Mucosa of descending colon (tissue), 3 donors: ENCODE measurements around the gene LRFN5. TPM values are rescaled to one million over a fixed set of nuclear protein-coding genes. Genes with fewer than 3 reads are reported as not detected.
"Not testable (repeated sequence)": the region's sequence is repeated elsewhere in the genome, so short reads cannot be mapped to it uniquely, and the experiment has no call there.

Experiments used
- ATAC-seq: fragments of 200-7000 bp; cut with Tn5 transposase; one replicate; pipeline ENCODE4 v1.9.1; 2020; ENCODE audit warnings: mild to moderate bottlenecking, moderate library complexity
- DNase-seq, 3 donors: peaks; one replicate each; pipeline ENCODE4 v3.0.0-alpha.2; 2020
- H3K36me3 ChIP-seq: fragments of 200-600 bp; one replicate; pipeline ENCODE4 v1.8.0; 2021; ENCODE audit warnings: low read depth, mild to moderate bottlenecking
- H3K4me1 ChIP-seq: fragments of 200-600 bp; one replicate; pipeline ENCODE4 v1.8.0; 2021; ENCODE audit warnings: low read depth, mild to moderate bottlenecking
- H3K4me3 ChIP-seq: fragments of 200-600 bp; one replicate; pipeline ENCODE4 v1.8.0; 2021; ENCODE audit warnings: mild to moderate bottlenecking
- H3K9me3 ChIP-seq: fragments of 200-600 bp; one replicate; pipeline ENCODE4 v1.8.0; 2021; ENCODE audit warnings: mild to moderate bottlenecking
- intact Hi-C, 2 donors: fragments of 100-400 bp; cut with DNase I in 1 of 2; cut with micrococcal nuclease in 1 of 2; formaldehyde crosslinking; loops; one replicate each; pipeline versions ENCODE4 v1.11.0 to v1.11.1; 2022; cut with DNase I, micrococcal nuclease
- total RNA-seq, 3 donors: library from RNA; stranded (reverse); fragmentation: NEBNext Ultra II Directional in 2 of 3; extraction: Animal tissue kit (Norgen Biotek cat#: 25700) in 2 of 3; gene quantifications; one replicate each; pipeline versions ENCODE4 v1.2.1 to v1.2.4, GENCODE V29; 2021 to 2023
- TF ChIP-seq, protein P1 (sequence below): fragments of 200-600 bp; IDR thresholded peaks from one replicate; pipeline ENCODE4 v1.8.0; 2022; ENCODE audit warnings: antibody characterized with exemption, mild to moderate bottlenecking
- donor health status: DM: no; HTN: no; CAD: no; lungs with moderate emphysema.
- donor health status: DM: no; HTN: no; CAD: no.
- donor health status: DM: no; HTN: yes; CAD: no.

Gene LRFN5
- total RNA-seq, 3 donors from 2014 or later = 0.49 to 4.1 (median 0.55) TPM

DNA sequence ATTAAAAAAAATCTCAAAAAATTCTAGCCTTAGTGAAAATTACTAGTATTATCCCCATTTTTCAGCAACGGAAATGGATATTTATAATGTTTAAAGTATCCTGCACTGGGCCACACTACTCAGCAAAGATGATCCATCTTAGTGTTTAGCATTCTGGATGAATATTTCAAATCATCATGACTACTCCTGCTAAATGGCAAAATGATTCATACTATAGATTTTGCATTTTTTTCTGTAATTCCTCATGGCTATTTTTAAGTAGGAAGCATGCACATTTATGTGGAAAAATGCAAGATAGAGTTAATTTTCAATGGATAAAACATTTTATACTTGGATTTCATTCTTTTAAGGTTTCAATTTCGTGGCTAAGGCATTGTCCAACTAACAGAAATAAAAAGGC lies 59.6 kb downstream of the LRFN5 start:
- DNase-seq = no peak
- ATAC-seq = no peak
- Histone ChIP-seq H3K4me1 (no peaks in the 10 kb centered on the region), H3K36me3 (no peaks in the 10 kb centered on the region), H3K4me3 (no peak overlapping the region), H3K9me3 (no peaks in the 10 kb centered on the region)
- intact Hi-C loops = no loop called here
- TF ChIP-seq, protein P1, sequence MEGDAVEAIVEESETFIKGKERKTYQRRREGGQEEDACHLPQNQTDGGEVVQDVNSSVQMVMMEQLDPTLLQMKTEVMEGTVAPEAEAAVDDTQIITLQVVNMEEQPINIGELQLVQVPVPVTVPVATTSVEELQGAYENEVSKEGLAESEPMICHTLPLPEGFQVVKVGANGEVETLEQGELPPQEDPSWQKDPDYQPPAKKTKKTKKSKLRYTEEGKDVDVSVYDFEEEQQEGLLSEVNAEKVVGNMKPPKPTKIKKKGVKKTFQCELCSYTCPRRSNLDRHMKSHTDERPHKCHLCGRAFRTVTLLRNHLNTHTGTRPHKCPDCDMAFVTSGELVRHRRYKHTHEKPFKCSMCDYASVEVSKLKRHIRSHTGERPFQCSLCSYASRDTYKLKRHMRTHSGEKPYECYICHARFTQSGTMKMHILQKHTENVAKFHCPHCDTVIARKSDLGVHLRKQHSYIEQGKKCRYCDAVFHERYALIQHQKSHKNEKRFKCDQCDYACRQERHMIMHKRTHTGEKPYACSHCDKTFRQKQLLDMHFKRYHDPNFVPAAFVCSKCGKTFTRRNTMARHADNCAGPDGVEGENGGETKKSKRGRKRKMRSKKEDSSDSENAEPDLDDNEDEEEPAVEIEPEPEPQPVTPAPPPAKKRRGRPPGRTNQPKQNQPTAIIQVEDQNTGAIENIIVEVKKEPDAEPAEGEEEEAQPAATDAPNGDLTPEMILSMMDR = no peak

DNA sequence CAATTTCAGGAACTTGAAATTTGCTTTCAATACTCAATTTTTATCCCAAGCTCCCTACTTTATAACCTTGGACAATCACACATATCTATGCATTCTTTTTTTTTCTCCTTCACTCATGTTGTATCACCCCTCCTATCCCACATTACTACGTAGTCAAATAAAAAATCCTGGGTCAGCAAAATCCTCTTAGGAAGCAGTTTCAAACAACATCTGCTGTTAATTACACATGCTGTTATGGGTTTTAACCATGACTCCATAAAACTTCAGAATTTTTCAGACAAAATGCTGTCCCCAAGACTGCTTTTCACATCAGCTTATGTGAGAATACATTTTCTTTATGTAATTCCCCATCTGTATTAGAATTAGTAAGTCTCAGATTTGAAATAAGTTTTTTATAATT lies 61.7 kb downstream of the LRFN5 start:
- H3K4me1 ChIP-seq = no peaks in the 10 kb centered on the region
- ATAC-seq (no peak), DNase-seq (no peak)
- intact Hi-C loops = no loop called here
- H3K36me3 ChIP-seq = no peaks in the 10 kb centered on the region
- TF ChIP-seq, protein P1 = no peak
- H3K4me3 ChIP-seq = no peak overlapping the region
- H3K9me3 ChIP-seq = peaks cover 3% of the 10 kb centered on the region

GRCh38 chr14:41673601-41674000 lies 66.9 kb downstream of the LRFN5 start:
- ATAC-seq, H3K4me3 ChIP-seq, H3K36me3 ChIP-seq, intact Hi-C loops, H3K9me3 ChIP-seq, H3K4me1 ChIP-seq: not testable (repeated sequence)
- peak in 1 of 3 donors; percentile 40 for DNase-seq

- ATAC-seq, intact Hi-C loops, H3K4me1 ChIP-seq, H3K4me3 ChIP-seq, H3K36me3 ChIP-seq: not testable (repeated sequence)
- peaks cover 11% of the 10 kb centered on the region for H3K9me3 ChIP-seq
- peak in 1 of 3 donors; percentile 39 for DNase-seq
Measured at GRCh38 chr14:41674511-41674971, 67.9 kb downstream of the LRFN5 start.

DNA sequence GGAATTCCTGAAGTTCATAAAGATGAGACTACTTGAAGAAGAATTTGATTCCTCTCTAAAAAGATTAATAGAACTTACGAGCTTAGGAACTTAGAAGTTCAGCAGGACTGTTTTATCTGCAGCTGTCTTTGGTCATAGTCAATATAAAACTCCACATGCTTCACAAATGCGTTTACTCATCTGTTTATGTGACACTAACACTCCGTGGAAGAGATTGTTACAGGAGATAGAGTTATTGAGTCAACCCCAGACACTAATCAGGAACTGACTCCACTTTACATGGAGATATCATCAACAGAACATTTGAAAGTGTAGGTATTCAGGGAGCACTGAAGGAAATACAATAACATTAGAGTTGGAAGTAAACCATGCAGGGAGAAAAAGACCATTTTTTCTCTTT lies 92.8 kb downstream of the LRFN5 start:
- Histone ChIP-seq H3K4me1 (no peaks in the 10 kb centered on the region), H3K36me3 (no peaks in the 10 kb centered on the region), H3K9me3 (peaks cover 12% of the 10 kb centered on the region), H3K4me3 (no peak overlapping the region)
- DNase-seq = no peak
- TF ChIP-seq, protein P1 = no peak
- ATAC-seq = no peak
- intact Hi-C loops = no loop called here

- DNase-seq (no peak), ATAC-seq (no peak)
- H3K36me3 ChIP-seq = no peaks in the 10 kb centered on the region
- intact Hi-C loops = no loop called here
- TF ChIP-seq, protein P1 = no peak
- peaks cover 18% of the 10 kb centered on the region for H3K9me3 ChIP-seq
- H3K4me1 ChIP-seq = no peaks in the 10 kb centered on the region
- H3K4me3 ChIP-seq = no peak overlapping the region
Measured at GRCh38 chr14:41718477-41719166, 111.9 kb downstream of the LRFN5 start.

DNA sequence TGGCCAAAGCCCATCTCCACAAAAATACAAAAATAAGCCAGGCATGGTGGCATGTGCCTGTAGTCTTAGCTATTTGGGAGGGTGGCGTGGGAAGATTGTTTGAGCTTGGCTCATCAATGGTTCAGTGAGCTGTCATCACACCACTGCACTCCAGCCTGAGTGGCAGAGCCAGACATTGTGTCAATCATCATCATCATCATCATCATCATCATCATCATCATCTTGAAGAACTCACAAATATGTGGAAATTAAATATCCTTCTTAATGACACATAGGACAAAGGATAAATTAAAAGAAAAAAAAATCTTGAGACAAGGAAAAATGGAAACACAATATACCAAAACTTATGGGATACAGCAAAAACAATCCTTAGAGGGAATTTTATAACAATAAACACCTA lies 132.5 kb downstream of the LRFN5 start:
- Histone ChIP-seq H3K4me1 (no peaks in the 10 kb centered on the region), H3K36me3 (no peaks in the 10 kb centered on the region), H3K9me3 (peaks cover 25% of the 10 kb centered on the region), H3K4me3 (no peak overlapping the region)
- ATAC-seq = no peak
- intact Hi-C loops = no loop called here
- TF ChIP-seq, protein P1 = no peak
- DNase-seq = no peak
